ENCODE measurements around the gene OR2D2. TPM values are rescaled to one million over a fixed set of nuclear protein-coding genes. Genes with fewer than 3 reads are reported as not detected.

OR2D2 gene
- total RNA-seq, 2 experiments from 2014 or later: 1.4 to 3.2 TPM

GRCh38 chr11:6850526-6850925, 41.8 kb downstream of the OR2D2 start:
- intact Hi-C loops (cut with micrococcal nuclease; ENCODE audit: unreplicated experiment): no loop called here
- ChIA-PET POLR2A (interaction anchor here (0.6 to 0.7 kb wide), 2 partner anchors 14 to 955 kb away, joined by 3 to 4 read pairs; no protein-coding TSS in a partner anchor), CTCF (ENCODE audit: unreplicated experiment) (no interaction called here)
- no peak overlapping the region for H3K4me3 ChIP-seq (ENCODE audit: low read depth, low read length, poor library complexity, severe bottlenecking)
- H3K79me2 ChIP-seq (ENCODE audit: insufficient read depth, low read depth, low read length): no peaks in the 10 kb centered on the region
- no peak overlapping the region for H3K27ac ChIP-seq (ENCODE audit: low read depth, low read length, poor library complexity, severe bottlenecking)
- no peak overlapping the region for H2AFZ ChIP-seq (ENCODE audit: low read length)
- no TSS peak for BruUV-seq (replicated peaks)
- no peak for DNase-seq (ENCODE audit: low spot score)
- H3K9me2 ChIP-seq (ENCODE audit: insufficient read depth, low read length): no peaks in the 10 kb centered on the region
- H3K36me3 ChIP-seq (ENCODE audit: insufficient read depth, low read length): no peaks in the 10 kb centered on the region
- peaks cover 10% of the 10 kb centered on the region; the same call in 1 of the 2 replicates for H3K9me3 ChIP-seq (ENCODE audit: low read length)
- no peak overlapping the region for H3K4me2 ChIP-seq (ENCODE audit: low read length)
- TF ChIP-seq EZH2phosphoT487 (IDR thresholded peaks at IDR 0.05; ENCODE audit: borderline replicate concordance, low read depth, low read length) (no peak), CTCF (conservative IDR thresholded peaks at IDR 0.05; ENCODE audit: low read length) (no peak)
- H4K20me1 ChIP-seq (ENCODE audit: insufficient read depth, low read length): no peaks in the 10 kb centered on the region
- H3K4me1 ChIP-seq (ENCODE audit: insufficient read depth, low read length, poor library complexity, severe bottlenecking): no peaks in the 10 kb centered on the region

- intact Hi-C loops (cut with micrococcal nuclease; ENCODE audit: unreplicated experiment): no loop called here
Observed at GRCh38 chr11:6845383-6845782, 46.9 kb downstream of the OR2D2 start, which contains the start of gene OR10A5. TSS of gene OR10A5 (plus strand) at chr11:6845683. CDS start at chr11:6845683, 0 bp downstream.

More at GRCh38 chr11:6845383-6845782, 46.9 kb downstream of the OR2D2 start, which contains the start of gene OR10A5:
- DNase-seq (ENCODE audit: low spot score): no peak
- Histone ChIP-seq H2AFZ (ENCODE audit: low read length) (no peak within 1 kb of the TSS), H3K9me2 (ENCODE audit: insufficient read depth, low read length) (peaks cover 5% of the 10 kb centered on the region; the same call in 1 of the 2 replicates), H3K79me2 (ENCODE audit: insufficient read depth, low read depth, low read length) (no peaks in the 10 kb centered on the region), H3K4me1 (ENCODE audit: insufficient read depth, low read length, poor library complexity, severe bottlenecking) (no peaks in the 10 kb centered on the region), H3K9me3 (ENCODE audit: low read length) (no peaks in the 10 kb centered on the region), H3K4me2 (ENCODE audit: low read length) (no peak within 1 kb of the TSS), H3K27ac (ENCODE audit: low read depth, low read length, poor library complexity, severe bottlenecking) (no peak within 1 kb of the TSS), H3K36me3 (ENCODE audit: insufficient read depth, low read length) (no peaks in the 10 kb centered on the region), H3K4me3 (ENCODE audit: low read depth, low read length, poor library complexity, severe bottlenecking) (no peak within 1 kb of the TSS), H4K20me1 (ENCODE audit: insufficient read depth, low read length) (no peaks in the 10 kb centered on the region)
- ChIA-PET POLR2A (interaction anchor here (1.5 kb wide), 1 partner anchor 12 kb away, joined by 5 read pairs; no protein-coding TSS in a partner anchor), CTCF (ENCODE audit: unreplicated experiment) (no interaction called here)
- TF ChIP-seq EZH2phosphoT487 (IDR thresholded peaks at IDR 0.05; ENCODE audit: borderline replicate concordance, low read depth, low read length) (no peak), CTCF (conservative IDR thresholded peaks at IDR 0.05; ENCODE audit: low read length) (no peak)
- no TSS peak for BruUV-seq (replicated peaks)

Measured in OCI-LY7 (cell line).